Measurements from ENCODE around the gene PDE4A.
"Not testable (repeated sequence)": the region's sequence is repeated elsewhere in the genome, so short reads cannot be mapped to it uniquely, and the experiment has no call there.

Gene PDE4A

GRCh38 chr19:10420444-10421239 is at the start of gene PDE4A:
TSS of gene PDE4A (plus strand) at chr19:10420538. CDS start at chr19:10420765, 227 bp downstream.
- no peak for FAIRE-seq

GRCh38 chr19:10372690-10373089 is 47.6 kb upstream of the PDE4A start:
- no peak for FAIRE-seq

GRCh38 chr19:10374931-10375330 is 45.4 kb upstream of the PDE4A start:
- no peak for FAIRE-seq

GRCh38 chr19:10377140-10377640 is 43.1 kb upstream of the PDE4A start:
- not testable (repeated sequence) for FAIRE-seq

GRCh38 chr19:10378124-10378523 is 42.2 kb upstream of the PDE4A start:
- no peak for FAIRE-seq

GRCh38 chr19:10379880-10380312 is 40.4 kb upstream of the PDE4A start:
- FAIRE-seq, result no peak

GRCh38 chr19:10380313-10381102 is 39.8 kb upstream of the PDE4A start, which contains the start of gene TYK2:
TSS of gene TYK2 (minus strand) at chr19:10380572. CDS start at chr19:10378406, 2,166 bp downstream.
- peak; percentile 92 for FAIRE-seq

GRCh38 chr19:10383223-10383499 is 37.2 kb upstream of the PDE4A start:
- not testable (repeated sequence) for FAIRE-seq

- FAIRE-seq, result no peak
Measured at GRCh38 chr19:10384580-10384979, 35.8 kb upstream of the PDE4A start.

- peak; percentile 71 for FAIRE-seq
Measured at GRCh38 chr19:10388957-10389356, 31.4 kb upstream of the PDE4A start.

- no peak for FAIRE-seq
Measured at GRCh38 chr19:10389863-10390262, 30.5 kb upstream of the PDE4A start.

GRCh38 chr19:10390652-10391286 is 29.6 kb upstream of the PDE4A start:
- no peak for FAIRE-seq

GRCh38 chr19:10392120-10392519 is 28.2 kb upstream of the PDE4A start:
- no peak for FAIRE-seq

GRCh38 chr19:10393137-10393536 is 27.2 kb upstream of the PDE4A start:
- no peak for FAIRE-seq

- FAIRE-seq, result no peak
Measured at GRCh38 chr19:10395003-10395402, 25.3 kb upstream of the PDE4A start.

- no peak for FAIRE-seq
Measured at GRCh38 chr19:10395436-10395835, 24.9 kb upstream of the PDE4A start.

- no peak for FAIRE-seq
Measured at GRCh38 chr19:10395917-10396316, 24.4 kb upstream of the PDE4A start.

- no peak for FAIRE-seq
Measured at GRCh38 chr19:10398819-10399218, 21.5 kb upstream of the PDE4A start.

- FAIRE-seq, result not testable (repeated sequence)
Measured at GRCh38 chr19:10399340-10399739, 21.0 kb upstream of the PDE4A start.

- FAIRE-seq, result no peak
Measured at GRCh38 chr19:10399878-10400277, 20.5 kb upstream of the PDE4A start.

- FAIRE-seq, result no peak
Measured at GRCh38 chr19:10402441-10403038, 17.8 kb upstream of the PDE4A start.

GRCh38 chr19:10403137-10404021 is 17.0 kb upstream of the PDE4A start, which contains the start of gene CDC37:
TSS of gene CDC37 (minus strand) at chr19:10403542. CDS start at chr19:10403479, 63 bp downstream.
- FAIRE-seq, result no peak

Measured in TTC549 (cell line).